Femur (tissue), 1 donor: ENCODE measurements around the gene CRYBG3.

Source experiments
- DNase-seq: peaks from one replicate; pipeline ENCODE4 v3.0.0-alpha.2; 2017

Gene CRYBG3

GRCh38 chr3:97979610-97980009 lies 157.8 kb downstream of the CRYBG3 start:
- no peak for DNase-seq

GRCh38 chr3:97981886-97982285 lies 160.1 kb downstream of the CRYBG3 start:
- peak; percentile 55 for DNase-seq

- peak; percentile 48 for DNase-seq
Observed at GRCh38 chr3:97983933-97984491, 162.2 kb downstream of the CRYBG3 start.

GRCh38 chr3:97987306-97987705 lies 165.5 kb downstream of the CRYBG3 start:
- DNase-seq: no peak

GRCh38 chr3:97988784-97989568 lies 167.2 kb downstream of the CRYBG3 start:
- DNase-seq: no peak

- DNase-seq: no peak
Observed at GRCh38 chr3:97990624-97991292, 168.9 kb downstream of the CRYBG3 start.

- DNase-seq: no peak
Observed at GRCh38 chr3:97991293-97991682, 169.5 kb downstream of the CRYBG3 start.

GRCh38 chr3:97992547-97993173 lies 170.8 kb downstream of the CRYBG3 start:
- no peak for DNase-seq

- no peak for DNase-seq
Observed at GRCh38 chr3:97993526-97993925, 171.7 kb downstream of the CRYBG3 start.

- no peak for DNase-seq
Observed at GRCh38 chr3:97994328-97994945, 172.6 kb downstream of the CRYBG3 start.
